HG03432 (cell line): ENCODE data around the gene PFKL.
"Not testable (repeated sequence)": the region's sequence is repeated elsewhere in the genome, so short reads cannot be mapped to it uniquely, and the experiment has no call there.

Experiments used
- ATAC-seq: cut with Tn5 transposase; IDR thresholded peaks from one replicate; pipeline ENCODE4 v1.9.1; 2021; ENCODE audit warnings: mild to moderate bottlenecking, moderate library complexity; ENCODE audit not compliant: unreplicated experiment

The PFKL gene

DNA sequence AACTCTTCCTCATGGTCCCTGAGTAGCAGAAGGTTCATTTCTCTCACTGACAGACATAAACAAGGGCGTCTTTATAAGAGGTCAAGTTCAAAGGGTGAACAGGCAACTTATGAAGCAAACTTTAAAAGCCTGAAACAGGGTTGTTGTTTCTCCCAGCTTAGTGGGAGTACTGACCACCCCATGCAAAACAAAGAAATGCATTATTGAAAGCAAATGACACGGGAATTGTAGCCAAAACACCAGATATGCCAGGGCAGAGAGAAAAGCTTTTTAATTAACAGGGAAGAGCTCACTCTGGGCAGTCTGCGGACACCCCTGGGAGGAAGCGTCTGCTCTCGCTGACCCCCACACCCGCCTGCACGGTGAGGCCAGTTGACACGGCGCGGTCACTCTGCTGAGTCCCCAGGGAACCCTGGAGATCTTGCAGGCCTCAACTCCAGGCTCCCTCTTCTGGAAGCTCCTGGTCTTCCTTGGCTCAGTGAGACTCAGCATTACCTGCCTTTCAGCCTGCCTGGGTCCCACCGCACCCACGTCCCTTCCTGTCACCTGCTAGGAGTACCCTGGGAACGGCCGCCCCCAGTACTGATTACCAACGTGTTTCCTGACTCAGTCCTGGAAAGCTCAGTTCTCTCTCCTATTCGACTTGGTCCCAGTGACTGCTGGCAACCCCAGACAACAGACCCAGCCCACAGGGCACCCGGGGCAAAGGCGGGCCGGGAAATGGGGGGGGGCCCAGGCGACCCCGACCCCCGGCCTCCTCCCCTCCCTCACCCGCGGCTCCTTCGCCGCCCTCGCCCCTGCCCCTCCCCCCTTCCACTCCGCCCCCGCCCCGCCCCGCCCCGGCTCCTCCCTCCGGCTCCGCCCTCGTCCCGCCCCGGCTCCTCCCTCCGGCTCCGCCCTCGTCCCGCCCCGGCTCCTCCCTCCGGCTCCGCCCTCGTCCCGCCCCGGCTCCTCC lies 38.4 kb downstream of the PFKL start:
- no peak for ATAC-seq

DNA sequence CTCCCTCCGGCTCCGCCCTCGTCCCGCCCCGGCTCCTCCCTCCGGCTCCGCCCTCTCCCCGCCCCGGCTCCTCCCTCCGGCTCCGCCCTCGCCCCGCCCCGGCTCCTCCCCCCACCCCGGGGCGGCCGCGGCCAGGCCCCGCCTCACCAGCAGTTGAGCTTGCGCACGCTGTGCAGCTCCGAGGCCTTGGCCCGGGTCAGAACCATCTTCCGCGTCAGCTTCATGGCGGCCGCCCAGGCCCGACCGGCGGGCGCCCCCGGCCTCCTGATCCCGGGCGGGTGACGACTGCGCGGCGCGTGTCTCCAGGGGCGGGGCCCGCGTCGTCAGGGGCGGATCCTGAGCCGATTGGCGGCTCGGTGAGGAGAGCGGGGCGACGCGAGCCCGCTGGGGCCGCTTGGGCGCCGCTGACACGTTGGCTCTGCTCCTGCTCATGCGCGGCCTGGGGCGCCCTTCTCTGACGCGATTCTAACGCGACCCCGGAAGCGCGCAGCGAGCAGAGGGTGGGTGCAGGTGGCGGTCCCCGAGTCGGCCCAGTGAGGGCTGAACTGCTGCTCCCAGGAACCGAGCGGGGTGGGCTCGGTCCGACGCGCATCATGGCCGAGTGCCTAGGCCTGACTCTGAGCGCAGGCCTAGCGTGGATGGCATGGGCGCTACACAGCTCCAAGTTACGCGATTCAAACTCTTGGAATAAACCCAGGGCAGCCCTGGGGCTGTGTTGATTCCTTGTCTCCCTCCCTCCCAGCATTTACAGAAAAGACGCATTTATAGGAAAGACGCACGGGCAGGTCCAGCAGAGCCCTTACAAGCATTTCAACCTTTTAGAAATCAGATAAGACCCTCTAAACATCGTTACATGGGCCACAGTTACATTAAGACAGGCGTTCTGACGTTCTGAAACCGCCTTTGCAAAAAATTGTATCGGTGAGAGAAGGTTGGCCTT lies 39.4 kb downstream of the PFKL start, which contains the start of gene CFAP410:
CFAP410 (minus strand) TSS at position 420 of the 940 bp plus-strand sequence; CDS start at position 224, 196 bp downstream.
- ATAC-seq = peak; percentile 88

DNA sequence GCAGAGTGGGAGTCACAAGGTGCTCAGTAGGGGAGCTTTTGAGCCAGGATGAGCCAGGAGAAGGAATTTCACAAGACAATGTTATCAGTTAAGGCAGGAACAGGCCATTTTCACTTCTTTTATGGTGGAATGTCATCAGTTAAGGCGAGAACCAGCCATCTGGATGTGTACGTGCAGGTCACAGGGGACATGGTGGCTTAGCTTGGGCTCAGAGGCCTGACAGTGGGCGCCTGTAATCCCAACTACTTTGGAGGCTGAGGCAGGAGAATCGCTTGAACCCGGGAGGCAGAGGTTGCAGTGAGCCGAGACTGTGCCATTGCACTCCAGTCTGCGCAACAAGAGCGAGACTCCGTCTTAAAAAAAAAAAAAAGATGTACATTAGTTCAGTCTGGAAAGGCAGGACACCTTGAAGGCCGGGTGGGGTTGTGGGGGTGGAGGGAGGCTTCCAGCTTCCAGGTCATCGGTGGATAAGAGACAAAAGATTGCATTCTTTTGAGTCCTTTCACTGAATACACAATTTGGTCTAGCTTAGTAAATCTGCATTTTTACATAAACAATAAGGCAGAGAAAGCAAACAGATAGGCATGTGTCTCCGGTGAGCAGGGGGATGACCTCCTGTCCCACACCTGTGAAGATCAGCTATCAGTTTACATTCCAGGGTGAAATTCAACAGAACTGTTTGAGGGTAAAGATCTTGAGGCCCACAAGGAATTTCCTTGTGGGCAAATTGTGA lies 42.0 kb downstream of the PFKL start:
- ATAC-seq = not testable (repeated sequence)

DNA sequence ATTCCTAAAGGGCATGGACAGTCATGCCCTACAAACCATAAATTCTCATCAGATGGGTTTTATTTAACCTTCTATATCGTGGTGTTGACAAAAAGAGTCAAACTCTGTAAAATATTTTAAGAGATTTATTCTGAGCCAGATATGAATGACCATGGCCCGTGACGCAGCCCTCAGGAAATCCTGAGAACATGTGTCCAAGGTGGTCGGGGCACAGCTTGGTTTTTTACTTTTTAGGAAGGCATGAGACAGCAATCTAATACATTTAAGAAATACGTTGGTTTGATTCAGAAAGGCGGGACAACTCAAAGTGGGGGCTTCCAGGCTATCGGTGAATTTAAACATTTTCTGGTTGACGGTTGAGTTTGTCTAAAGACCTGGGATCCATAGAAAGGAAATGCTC lies 43.1 kb downstream of the PFKL start:
- ATAC-seq = not testable (repeated sequence)

DNA sequence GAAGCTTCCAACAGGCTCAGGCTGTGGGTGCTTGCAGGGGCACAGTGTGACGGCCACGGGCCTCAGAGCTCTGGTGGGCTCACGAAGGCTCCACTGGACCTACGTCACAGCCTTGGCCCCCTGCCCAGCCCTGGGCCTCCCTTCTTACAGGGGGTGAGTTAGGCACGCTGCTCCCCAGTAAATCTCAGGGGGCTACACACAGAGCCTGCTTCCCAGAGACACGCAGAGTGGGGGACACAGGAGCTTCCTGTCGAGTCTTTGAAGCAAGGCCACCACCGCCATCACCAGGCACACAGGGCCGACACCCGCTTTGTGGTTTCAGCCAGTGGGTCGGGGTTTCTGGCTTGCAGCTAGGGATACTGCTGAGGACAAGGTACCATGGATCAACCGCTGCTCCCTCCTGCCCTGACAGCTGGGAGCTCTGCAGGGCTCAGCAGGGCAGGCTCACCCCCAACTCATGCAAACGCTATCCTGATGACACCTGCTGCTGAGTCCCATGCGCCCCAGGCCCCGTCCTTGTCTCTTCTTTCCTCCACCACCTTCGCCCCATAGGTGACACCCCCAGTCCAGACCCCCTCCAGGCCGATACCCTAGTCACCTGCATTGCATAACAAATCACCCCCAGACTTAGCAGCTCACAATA lies 44.8 kb downstream of the PFKL start:
- ATAC-seq = no peak

DNA sequence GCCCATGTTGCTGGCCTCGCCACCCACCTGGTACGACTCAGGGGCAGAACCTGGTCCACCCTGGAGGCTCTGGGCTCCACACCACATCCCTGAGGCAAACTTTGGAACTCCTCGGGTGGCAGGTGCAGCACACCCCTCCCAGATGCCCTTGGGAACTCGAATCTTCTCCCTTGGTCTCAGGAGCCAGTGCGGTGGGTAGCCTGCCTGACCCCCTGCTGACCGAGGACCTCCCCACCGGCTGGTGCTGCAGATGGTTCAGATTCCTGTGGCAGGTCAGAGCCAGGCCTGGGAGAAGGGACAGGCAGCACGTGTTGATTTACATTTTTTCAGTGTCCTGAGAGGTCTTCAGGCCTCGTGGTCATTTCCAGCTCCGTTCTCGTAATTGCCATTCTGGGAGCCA lies 45.6 kb downstream of the PFKL start:
- no peak for ATAC-seq

DNA sequence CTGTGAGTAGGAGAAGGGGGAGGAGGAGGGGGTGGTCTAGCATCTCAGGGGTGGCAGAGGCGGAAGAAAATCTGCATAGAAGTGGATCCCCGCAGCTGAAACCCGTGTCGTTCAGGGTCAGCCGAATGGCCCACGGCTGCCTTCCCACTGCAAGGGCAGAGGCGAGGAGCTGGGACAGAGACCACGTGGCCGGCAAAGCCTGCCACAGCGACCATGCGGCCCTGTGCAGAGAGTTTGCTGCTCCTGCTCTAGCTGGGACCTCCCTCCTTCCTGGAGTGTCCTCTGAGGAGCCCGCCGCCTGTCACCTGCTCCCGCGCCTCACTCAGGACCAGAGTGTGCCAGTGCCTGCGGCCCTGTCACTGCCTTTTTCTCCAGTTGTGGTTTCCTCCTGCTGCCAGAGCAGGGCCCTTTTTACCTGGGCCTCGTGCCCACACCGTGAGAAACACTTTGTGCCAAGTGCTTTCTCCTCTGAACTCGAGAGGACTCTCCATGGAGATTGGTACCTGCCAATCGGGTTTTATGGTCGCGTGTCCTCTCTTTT lies 48.1 kb downstream of the PFKL start:
- ATAC-seq = no peak

DNA sequence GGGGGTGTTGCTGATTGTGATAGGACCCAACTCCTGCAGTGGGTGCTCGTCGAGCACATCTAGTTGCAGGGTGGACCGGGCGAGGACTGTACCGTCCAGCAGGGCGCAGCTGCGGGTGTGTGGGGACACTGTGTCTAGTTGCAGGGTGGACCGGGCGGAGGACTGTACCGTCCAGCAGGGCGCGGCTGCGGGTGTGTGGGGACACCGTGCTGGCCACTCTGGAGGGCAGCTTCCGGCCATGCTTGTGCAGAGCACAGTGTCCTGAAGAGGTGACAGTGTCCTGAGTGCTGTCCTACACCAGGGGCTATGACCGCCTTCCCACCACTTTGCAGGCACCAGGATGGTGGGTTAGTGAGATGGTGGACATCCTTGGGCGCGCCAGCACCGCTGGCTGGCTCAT lies 49.0 kb downstream of the PFKL start:
- ATAC-seq = no peak

DNA sequence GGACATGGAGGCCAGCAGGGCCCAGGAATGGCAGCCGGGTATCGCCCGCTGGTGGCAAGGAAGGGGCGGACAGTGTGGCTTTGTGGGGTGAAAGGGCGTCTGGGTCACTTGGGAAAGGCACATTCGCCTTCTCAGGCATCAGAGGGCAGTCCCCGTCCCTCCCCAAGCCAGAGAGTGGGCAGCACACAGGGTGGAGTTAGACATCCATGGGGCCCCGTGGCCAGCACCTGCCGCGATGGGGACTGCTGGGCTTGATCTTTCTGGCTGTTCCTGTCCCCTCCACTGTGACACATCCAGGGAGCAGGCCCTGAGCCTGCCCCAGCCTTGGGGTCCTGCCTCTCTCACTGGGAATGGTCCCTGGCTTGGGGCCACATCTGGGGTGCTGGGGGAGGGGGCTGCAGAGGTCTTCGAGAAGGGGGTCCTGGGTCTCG lies 49.6 kb downstream of the PFKL start:
- ATAC-seq = no peak

DNA sequence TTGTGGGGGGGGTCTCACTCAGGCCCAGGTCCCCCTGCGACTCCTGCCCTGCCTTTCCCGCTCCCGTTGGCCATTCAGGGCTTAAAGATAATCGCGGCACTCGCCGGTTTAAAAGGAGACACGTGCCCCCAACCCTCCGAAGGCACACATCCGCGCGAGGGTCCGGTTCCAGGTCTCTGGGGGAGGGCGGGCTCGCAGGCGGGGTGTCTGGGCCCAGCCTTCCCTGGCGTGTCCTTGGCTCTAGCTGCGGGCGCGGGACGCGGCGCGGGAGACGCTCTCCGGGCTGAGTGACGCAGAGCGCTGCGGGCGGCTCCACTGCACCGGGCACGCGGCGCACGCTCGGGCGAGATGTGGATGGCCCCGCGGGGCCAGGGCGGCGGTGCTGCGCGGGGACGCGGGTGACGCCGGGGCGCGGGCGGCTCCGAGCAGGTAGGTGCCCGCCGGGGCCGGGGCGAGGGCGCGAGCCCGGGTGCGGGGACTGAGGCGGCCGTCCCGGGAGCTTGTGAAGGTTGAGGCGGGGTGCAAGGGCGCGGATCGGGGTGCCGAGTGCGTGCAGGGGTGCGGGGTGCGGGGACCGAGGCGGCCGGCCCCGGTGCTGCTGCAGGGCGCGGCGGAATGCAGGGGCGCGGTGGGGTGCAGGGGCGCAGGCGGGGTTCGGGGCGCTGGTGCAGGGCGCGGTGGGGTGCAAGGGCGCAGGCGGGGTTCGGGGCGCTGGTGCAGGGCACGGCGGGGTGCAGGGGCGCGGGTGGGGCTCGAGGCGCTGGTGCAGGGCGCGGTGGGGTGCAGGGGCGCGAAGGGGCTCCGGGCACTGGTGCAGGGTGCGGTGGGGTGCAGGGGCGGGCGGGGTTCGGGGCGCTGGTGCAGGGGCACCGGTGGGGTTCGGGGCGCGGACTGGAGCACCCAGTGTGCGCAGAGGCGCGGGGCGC lies 50.3 kb downstream of the PFKL start:
- no peak for ATAC-seq

DNA sequence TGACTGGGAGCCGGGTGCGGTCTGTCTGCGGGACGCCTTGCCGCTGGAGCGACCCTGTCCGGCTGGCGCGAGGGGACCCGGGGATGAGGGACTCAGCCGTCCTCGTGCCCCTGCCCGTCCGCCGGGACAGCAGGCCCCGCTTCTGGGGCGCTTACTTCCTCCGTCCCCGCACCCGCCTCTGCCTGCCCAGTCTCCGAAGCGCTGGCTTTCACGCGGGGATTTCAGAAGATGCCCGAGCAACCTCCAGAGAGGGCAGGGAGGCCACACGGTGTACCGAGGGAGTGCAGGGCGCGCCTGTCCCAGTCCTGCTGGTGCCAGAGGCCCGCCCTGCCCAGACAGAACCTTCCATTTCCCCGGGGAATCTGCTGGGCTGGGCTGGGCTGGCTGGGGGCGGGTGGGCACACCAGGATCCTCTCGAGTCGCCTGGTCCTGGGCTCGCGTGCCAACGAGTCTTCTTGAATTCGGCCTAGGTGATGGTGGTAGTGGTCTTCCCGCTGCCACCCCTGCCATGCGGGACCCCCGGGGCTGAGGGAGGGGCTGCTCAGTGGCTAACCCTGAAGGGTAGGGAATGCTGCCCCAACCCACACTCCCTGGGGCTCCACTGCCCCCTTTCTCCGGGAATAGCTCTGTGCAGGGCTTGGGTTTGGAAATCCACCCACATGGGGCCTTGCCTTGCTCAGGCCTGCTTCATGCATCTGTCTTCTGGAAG lies 51.1 kb downstream of the PFKL start:
- ATAC-seq = no peak

DNA sequence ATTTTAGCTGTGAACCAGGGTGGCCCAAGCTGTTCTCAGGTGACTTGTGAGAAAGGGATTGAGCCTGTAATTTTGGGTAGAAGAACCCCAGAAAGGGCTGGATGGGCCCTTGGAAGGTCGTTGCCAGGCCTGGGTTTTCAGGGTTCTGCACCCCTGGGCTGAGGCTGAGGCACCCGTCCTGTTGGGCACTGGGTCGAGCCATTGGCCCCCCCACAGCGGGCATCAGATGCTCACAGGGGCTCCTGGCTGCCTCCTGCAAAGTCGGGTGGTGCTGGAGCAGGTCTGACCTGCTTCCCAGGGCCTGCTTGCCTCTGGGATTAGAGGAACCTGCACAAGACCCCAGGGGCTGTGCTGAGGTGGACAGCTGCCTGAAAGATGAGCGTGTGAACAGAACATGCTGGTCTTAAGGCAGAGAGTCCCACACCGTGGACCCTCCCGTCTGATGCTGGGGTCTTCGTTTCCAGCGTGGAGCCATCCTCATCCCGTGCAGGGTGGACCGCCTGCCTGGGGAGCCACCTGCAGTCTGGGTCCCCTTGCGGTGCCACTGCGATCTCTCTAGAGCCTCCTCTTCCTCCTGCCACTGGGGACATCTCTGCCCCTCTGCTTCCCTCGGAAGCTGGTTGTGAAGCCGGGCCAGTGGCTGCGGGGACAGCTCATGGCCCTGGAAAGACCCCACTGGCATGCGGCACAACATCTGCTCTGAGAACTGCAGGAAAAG lies 51.8 kb downstream of the PFKL start:
- no peak for ATAC-seq

DNA sequence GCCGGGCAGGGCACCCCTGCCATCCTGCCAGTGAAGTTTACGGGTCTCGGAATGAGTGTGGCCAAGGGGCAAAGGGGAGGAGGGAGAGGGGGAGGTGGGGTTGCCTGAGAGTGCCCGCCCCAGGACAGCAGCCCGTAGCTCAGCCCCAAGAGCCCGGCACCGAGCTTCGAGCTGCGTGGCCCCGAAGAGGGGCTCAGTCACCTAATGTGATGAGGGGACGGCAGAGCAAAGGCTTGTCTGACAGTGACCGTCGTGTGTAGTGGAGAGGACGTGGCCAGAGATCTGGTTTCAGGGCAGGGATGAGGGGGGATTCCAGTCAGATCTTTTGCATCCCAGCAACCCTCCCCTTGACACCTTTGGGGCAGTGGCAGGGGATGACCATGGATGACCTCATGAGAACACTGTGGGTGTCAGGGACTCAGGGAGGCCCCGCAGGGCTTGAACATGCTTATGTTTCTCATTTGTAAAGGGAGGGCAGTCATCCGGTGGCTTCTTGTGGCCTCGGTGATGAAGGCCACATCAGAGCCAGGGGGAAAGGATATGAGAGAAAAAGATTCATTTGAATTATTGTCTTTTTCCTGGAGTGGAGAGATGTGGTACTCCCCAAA lies 52.5 kb downstream of the PFKL start:
- ATAC-seq = no peak

DNA sequence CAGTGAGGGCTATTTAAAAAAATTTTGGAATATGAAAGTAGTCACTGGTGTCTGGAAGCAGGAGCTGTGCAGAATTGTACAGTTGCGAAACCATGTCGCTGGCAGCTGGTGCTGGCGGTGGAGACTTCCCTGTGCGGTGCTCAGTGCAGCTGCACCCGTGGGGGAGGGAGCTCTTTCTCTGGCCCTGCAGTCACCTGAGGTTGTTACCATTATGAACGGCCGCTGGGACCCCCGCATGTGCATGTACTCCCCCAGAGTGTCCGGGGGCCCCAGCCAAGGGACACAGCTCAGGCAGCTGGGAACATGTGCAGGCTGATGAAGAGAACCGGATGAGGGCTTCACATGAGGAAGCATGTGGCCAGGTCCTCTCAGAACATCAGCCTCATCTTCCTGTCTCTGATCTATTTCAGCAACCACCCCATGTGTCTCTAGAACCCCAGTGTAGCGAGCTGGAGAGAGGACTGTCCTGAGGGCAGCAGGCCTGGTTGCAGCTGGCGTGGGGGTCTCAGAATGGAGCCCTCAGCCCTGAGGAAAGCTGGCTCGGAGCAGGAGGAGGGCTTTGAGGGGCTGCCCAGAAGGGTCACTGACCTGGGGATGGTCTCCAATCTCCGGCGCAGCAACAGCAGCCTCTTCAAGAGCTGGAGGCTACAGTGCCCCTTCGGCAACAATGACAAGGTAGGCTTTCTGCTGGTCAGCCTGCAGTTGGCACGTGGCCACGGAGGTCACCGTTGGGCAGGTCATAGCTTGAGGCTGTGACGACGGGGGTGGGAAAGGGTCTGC lies 53.5 kb downstream of the PFKL start, which contains the start of gene TRPM2:
TRPM2 (plus strand) TSS at position 431 of the 780 bp plus-strand sequence; CDS start at position 511, 80 bp downstream.
- no peak for ATAC-seq

DNA sequence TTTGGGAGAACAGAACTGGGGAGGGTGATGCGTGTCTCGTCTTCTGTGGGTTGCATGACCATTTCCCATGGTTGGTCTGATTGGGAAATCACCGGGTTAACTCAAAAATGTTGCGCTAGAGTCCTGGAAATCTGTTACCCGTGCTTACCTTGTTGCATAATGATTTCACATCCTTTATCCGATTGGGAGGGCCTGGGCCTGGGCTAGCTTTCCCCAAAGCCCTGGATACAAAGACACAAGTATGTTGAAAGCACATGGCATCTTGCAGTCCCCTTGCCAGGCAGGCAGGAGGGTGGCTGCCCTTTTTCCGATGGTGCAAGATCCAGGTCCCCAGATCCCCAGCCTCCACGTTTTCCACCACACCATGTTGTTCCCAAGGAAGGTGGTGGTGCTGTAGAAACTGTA lies 54.1 kb downstream of the PFKL start:
- no peak for ATAC-seq
